Astrocyte of the spinal cord (primary cell): ENCODE data around the gene PCSK6.

Experiments used
- DNase-seq: peaks from one replicate; pipeline ENCODE4 v3.0.0; 2011; ENCODE audit warnings: low read depth, low spot score
- H3K4me3 ChIP-seq: 2 replicates; pipeline ENCODE4 v1.5.1; 2011; ENCODE audit warnings: low read depth, mild to moderate bottlenecking, low read length, moderate library complexity
- CTCF ChIP-seq: IDR thresholded peaks from 2 replicates; pipeline ENCODE4 v1.5.1; 2012; ENCODE audit warnings: low read depth, mild to moderate bottlenecking, low read length, inconsistent platforms
- in situ Hi-C: cut with HindIII; loops from 2 replicates; pipeline ENCODE4 v1.10.0; 2017; ENCODE audit warnings: low sequenced_read_pairs

Gene PCSK6

GRCh38 chr15:101437209-101437608 lies 52.3 kb downstream of the PCSK6 start:
- H3K4me3 ChIP-seq, result no peak overlapping the region
- DNase-seq, result no peak
- TF ChIP-seq CTCF, result no peak
- in situ Hi-C loops, result no loop called here

- in situ Hi-C loops, result no loop called here
- no peak for DNase-seq
- no peak overlapping the region for H3K4me3 ChIP-seq
- TF ChIP-seq CTCF, result no peak
Observed at GRCh38 chr15:101436526-101436925, 53.0 kb downstream of the PCSK6 start.

- no peak for TF ChIP-seq CTCF
Observed at GRCh38 chr15:101435761-101436160, 53.7 kb downstream of the PCSK6 start.

DNA sequence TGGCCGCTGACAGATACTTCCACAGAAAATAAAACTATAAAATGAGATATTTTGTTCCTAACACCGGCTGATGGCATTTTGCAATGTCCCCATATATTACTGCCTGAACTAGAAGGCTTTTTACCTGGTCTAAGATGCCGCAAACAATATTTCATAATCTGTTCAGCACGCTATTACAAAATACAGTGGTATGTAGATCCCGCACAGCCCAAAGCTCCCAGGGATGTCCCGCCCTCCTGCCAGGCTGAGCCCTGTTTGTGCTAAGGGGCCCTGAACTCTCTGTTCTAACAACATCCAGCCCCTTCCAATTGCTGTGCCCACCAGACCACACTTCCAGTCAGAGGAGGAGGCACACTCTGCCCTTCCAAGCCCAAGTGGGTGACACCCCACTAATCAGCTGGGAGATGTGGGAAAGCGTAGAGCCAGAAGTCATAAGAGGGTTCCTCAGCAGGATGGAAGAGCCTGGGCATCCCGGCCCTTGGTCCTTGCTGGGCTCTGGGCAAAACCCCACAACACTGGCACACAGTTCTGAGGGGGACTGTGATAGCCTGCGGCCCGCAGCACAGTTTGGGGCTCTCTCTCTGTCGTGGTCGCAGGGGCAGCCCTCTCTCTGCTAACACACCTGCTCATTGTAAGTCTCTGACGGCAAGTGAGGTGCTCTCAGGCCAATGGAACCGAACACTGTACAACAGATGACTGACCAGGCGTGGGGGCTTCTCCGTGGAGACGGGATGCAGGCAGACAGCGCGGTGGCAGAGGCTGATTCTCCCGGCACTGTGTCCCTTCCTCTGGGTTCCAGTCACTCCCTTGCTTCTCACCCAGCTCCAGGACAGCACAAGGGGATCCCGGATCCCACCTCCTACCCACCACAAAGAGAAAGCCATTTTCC lies 55.2 kb downstream of the PCSK6 start:
- TF ChIP-seq CTCF, result no peak
- no peak overlapping the region for H3K4me3 ChIP-seq
- in situ Hi-C loops, result no loop called here
- no peak for DNase-seq

More at GRCh38 chr15:101435761-101436160, 53.7 kb downstream of the PCSK6 start:
- no peak overlapping the region for H3K4me3 ChIP-seq
- DNase-seq, result no peak
- in situ Hi-C loops, result no loop called here

DNA sequence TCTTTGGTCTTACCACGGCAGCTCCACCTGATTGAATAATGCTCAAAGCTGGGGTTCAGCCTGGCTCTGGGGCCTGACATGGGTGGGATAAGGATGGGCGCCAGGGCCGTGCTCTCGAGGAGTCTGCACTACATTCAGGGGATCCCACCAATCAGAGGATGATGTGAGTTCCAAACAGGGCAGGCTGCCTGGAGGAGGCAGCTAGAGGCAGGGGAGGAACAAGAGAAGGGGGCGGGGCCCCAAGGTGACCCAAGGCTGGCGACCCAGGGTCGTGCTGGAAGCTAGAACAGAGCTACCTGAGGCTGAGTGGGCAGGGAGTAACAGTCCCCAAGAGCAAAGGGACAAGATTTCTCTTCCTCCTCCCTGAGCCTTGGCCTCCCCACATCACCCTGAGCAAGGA lies 56.1 kb downstream of the PCSK6 start:
- no peak overlapping the region for H3K4me3 ChIP-seq
- in situ Hi-C loops, result no loop called here
- no peak for DNase-seq
- TF ChIP-seq CTCF, result no peak

- H3K4me3 ChIP-seq, result no peak overlapping the region
- no peak for DNase-seq
- TF ChIP-seq CTCF, result no peak
- in situ Hi-C loops, result no loop called here
Observed at GRCh38 chr15:101432982-101433381, 56.5 kb downstream of the PCSK6 start.
